ENCODE results near the gene SP9.

DNA sequence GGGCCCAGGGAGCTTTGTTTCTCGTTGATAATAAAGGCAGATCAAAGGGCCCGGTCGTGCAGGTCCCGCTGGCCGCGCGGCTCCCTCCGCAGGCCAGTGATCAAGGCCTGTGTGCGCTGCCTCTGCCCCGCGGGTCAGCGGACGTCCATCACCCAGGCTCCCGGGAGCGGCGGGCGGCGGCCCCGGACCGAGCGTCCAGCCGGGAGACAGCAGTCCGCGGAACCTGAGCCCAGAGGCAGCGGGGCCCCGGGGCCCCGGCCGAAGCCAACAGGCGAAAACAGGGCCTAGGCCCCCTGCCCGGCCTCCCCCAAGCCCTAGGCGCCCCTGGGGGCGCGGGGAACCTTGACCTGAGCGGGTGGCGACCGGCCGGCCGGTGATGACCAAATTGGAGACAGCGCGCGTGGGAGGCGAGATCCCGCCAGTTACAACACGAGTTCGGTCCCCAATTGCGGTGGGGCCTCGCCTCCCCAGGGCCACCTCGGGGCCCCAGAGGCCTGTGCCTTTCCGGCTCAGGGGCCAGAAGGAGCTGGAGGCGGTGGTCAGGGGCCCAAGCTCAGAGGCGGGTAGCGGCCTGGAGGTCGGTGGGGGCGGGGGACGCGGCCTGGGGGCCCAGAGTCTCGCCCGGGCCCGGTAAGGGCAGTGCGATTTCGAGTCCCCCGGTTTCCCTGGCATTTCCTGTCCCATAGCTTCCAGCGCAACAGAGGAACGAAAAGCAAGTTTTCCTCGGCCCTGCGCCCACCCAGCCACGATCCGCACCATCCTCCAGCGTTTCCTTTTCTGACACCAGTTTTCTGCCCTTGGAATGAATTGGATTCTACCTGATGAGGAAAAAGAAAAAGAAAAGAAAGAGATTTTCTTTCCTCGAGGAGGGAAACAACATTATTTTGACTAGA lies 5.9 kb downstream of the SP9 start:
- TF ChIP-seq CTCF (IDR thresholded peaks at IDR 0.05) (no peak), REST (IDR thresholded peaks at IDR 0.05; ENCODE audit: insufficient read depth in 1 of 2, low read depth in 2 of 2, low read length in 1 of 2) (no peak), TCF7L2 (IDR thresholded peaks at IDR 0.05; ENCODE audit: low read depth, low read length) (no peak), POLR2AphosphoS5 (IDR thresholded peaks at IDR 0.05; ENCODE audit: low read depth, low read length) (no peak), SIN3A (IDR thresholded peaks at IDR 0.05; ENCODE audit: borderline replicate concordance, insufficient read depth, low read depth, low read length) (no peak)

All from Panc1 (cell line).